B cell (primary cell): Measurements from ENCODE around the gene RBBP9.

Source experiments
- EZH2 ChIP-seq: IDR thresholded peaks from 2 replicates; pipeline ENCODE4 v1.6.1; 2012; ENCODE audit warnings: borderline replicate concordance, low read depth, mild to moderate bottlenecking, moderate library complexity, low read length; ENCODE audit not compliant: insufficient read depth, poor library complexity, severe bottlenecking
- TF ChIP-seq, protein P1 (sequence below): fragments of 200-600 bp; IDR thresholded peaks from one replicate; pipeline ENCODE4 v1.8.0; 2022; ENCODE audit warnings: antibody characterized with exemption, mild to moderate bottlenecking

DNA sequence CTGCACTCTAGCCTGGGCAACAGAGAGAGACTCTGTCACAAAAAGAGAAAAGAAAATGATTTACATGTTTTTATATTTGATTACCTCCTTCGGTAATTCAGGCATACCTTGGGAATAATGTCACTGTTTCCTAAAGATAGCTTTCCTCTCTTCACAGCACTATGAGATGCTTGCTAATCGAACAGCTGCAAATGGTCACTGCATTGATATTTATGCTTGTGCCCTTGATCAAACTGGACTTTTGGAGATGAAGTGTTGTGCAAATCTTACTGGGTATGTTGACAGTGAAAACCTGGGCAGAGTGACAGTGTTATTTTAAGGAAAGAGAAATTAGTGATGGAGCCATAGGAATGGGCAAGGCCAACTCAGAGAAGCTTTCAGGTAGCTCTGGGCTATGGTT lies 30.3 kb upstream of the RBBP9 start:
- no peak for TF ChIP-seq EZH2
- TF ChIP-seq, protein P1, sequence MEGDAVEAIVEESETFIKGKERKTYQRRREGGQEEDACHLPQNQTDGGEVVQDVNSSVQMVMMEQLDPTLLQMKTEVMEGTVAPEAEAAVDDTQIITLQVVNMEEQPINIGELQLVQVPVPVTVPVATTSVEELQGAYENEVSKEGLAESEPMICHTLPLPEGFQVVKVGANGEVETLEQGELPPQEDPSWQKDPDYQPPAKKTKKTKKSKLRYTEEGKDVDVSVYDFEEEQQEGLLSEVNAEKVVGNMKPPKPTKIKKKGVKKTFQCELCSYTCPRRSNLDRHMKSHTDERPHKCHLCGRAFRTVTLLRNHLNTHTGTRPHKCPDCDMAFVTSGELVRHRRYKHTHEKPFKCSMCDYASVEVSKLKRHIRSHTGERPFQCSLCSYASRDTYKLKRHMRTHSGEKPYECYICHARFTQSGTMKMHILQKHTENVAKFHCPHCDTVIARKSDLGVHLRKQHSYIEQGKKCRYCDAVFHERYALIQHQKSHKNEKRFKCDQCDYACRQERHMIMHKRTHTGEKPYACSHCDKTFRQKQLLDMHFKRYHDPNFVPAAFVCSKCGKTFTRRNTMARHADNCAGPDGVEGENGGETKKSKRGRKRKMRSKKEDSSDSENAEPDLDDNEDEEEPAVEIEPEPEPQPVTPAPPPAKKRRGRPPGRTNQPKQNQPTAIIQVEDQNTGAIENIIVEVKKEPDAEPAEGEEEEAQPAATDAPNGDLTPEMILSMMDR = no peak
